WERI-Rb-1 (cell line): ENCODE results near the gene CCDC78.

Experiments
- DNase-seq: peaks from one replicate; pipeline ENCODE4 v3.0.0-alpha.2; 2020
- H3K27ac ChIP-seq: fragments of 250-450 bp; sonication (Bioruptor Pico); 2 replicates; pipeline ENCODE4 v1.5.1; 2020; ENCODE audit warnings: mild to moderate bottlenecking, moderate library complexity
- H3K27me3 ChIP-seq: fragments of 250-450 bp; sonication (Bioruptor Pico); 2 replicates; pipeline ENCODE4 v1.5.1; 2021; ENCODE audit warnings: mild to moderate bottlenecking, low read depth, moderate library complexity; ENCODE audit not compliant: insufficient read depth, severe bottlenecking
- H3K36me3 ChIP-seq: fragments of 250-450 bp; sonication (Bioruptor Pico); 2 replicates; pipeline ENCODE4 v1.5.1; 2020; ENCODE audit warnings: mild to moderate bottlenecking, moderate library complexity
- H3K4me3 ChIP-seq: 2 replicates; pipeline ENCODE4 v1.5.1; 2011; ENCODE audit warnings: low read depth, mild to moderate bottlenecking, control low read depth, low read length
- H3K9me3 ChIP-seq: fragments of 250-450 bp; sonication (Bioruptor Pico); 2 replicates; pipeline ENCODE4 v1.5.1; 2021; ENCODE audit warnings: mild to moderate bottlenecking, moderate library complexity; ENCODE audit not compliant: severe bottlenecking
- TF ChIP-seq, protein P1 (sequence below): IDR thresholded peaks from 2 replicates; pipeline ENCODE4 v1.5.1; 2011; ENCODE audit warnings: low read depth, mild to moderate bottlenecking, control low read depth, inconsistent platforms, low read length

Gene CCDC78

DNA sequence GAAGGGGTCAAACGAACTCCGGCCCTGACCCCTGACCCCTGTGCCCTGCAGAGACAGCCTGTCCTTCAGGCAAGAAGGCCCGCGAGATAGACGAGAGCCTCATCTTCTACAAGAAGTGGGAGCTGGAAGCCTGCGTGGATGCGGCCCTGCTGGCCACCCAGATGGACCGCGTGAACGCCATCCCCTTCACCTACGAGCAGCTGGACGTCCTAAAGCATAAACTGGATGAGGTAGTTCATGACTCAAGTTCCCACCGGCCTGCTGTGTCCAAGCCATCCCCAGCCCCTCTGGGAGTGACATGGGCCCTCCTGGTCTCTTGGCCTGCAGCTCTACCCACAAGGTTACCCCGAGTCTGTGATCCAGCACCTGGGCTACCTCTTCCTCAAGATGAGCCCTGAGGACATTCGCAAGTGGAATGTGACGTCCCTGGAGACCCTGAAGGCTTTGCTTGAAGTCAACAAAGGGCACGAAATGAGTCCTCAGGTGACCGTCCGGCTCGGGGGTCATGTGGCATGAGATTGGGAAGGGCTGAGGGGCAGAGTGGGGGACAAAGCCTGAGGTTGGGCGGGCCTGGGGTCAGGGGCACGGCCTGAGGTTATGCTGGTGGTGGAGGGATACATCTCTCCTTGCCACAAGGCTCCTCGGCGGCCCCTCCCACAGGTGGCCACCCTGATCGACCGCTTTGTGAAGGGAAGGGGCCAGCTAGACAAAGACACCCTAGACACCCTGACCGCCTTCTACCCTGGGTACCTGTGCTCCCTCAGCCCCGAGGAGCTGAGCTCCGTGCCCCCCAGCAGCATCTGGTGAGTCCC is 40.0 kb upstream of the CCDC78 start:
- TF ChIP-seq, protein P1, sequence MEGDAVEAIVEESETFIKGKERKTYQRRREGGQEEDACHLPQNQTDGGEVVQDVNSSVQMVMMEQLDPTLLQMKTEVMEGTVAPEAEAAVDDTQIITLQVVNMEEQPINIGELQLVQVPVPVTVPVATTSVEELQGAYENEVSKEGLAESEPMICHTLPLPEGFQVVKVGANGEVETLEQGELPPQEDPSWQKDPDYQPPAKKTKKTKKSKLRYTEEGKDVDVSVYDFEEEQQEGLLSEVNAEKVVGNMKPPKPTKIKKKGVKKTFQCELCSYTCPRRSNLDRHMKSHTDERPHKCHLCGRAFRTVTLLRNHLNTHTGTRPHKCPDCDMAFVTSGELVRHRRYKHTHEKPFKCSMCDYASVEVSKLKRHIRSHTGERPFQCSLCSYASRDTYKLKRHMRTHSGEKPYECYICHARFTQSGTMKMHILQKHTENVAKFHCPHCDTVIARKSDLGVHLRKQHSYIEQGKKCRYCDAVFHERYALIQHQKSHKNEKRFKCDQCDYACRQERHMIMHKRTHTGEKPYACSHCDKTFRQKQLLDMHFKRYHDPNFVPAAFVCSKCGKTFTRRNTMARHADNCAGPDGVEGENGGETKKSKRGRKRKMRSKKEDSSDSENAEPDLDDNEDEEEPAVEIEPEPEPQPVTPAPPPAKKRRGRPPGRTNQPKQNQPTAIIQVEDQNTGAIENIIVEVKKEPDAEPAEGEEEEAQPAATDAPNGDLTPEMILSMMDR, result no peak
- Histone ChIP-seq H3K36me3 (no peaks in the 10 kb centered on the region), H3K27me3 (no peaks in the 10 kb centered on the region), H3K4me3 (no peak overlapping the region), H3K27ac (no peak overlapping the region), H3K9me3 (no peaks in the 10 kb centered on the region)
- DNase-seq, result no peak

GRCh38 chr16:765488-765865 is 39.2 kb upstream of the CCDC78 start:
- Histone ChIP-seq H3K4me3 (no peak overlapping the region), H3K27ac (no peak overlapping the region), H3K36me3 (no peaks in the 10 kb centered on the region), H3K9me3 (no peaks in the 10 kb centered on the region), H3K27me3 (no peaks in the 10 kb centered on the region)
- DNase-seq, result no peak
- TF ChIP-seq, protein P1, result no peak

GRCh38 chr16:764848-765487 is 38.7 kb upstream of the CCDC78 start:
- TF ChIP-seq, protein P1, result no peak
- no peak for DNase-seq
- no peaks in the 10 kb centered on the region for H3K27me3 ChIP-seq

DNA sequence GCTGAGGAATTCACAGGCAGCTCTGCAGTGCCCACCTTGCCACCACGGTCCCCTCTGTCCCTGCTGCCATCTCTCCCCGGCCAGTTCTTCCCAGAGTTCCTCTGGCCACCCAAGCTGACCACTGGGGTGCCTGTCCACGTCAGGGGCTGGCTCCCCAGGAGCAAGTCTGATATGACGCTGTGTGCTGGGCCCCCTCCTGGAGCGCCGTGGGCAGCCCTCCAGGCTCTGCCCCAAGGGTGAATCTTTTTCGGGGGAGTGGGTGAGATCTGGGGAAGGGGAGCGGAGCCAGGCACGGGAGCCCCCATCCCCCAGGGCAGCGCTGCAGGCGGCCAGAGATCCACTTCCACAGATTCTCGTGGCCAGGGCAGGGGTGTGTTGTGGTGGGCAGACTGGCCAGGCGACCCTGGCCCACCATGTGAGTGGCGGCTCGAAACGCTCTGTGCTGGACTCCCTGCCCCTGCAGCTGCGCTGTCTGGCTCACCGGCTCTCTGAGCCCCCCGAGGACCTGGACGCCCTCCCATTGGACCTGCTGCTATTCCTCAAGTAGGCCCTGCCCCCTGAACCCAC is 38.0 kb upstream of the CCDC78 start:
- TF ChIP-seq, protein P1, result no peak
- Histone ChIP-seq H3K4me3 (no peak overlapping the region), H3K27me3 (no peaks in the 10 kb centered on the region), H3K36me3 (no peaks in the 10 kb centered on the region), H3K27ac (no peak overlapping the region), H3K9me3 (no peaks in the 10 kb centered on the region)
- no peak for DNase-seq

More at GRCh38 chr16:764848-765487, 38.7 kb upstream of the CCDC78 start:
- Histone ChIP-seq H3K36me3 (no peaks in the 10 kb centered on the region), H3K27ac (no peak overlapping the region), H3K9me3 (no peaks in the 10 kb centered on the region), H3K4me3 (no peak overlapping the region)

GRCh38 chr16:763369-764183 is 37.3 kb upstream of the CCDC78 start:
- Histone ChIP-seq H3K27me3 (no peaks in the 10 kb centered on the region), H3K4me3 (no peak overlapping the region), H3K27ac (no peak overlapping the region), H3K36me3 (no peaks in the 10 kb centered on the region), H3K9me3 (no peaks in the 10 kb centered on the region)
- DNase-seq, result no peak
- TF ChIP-seq, protein P1, result no peak
